DMS153 treated with DMSO at 0.1 percent for 48 hours (cell line): ENCODE data around the gene LRRC75B.

Experiments
- DNase-seq: peaks from one replicate; lab custom pipeline; 2025; ENCODE audit not compliant: unreplicated experiment; lab: John Stamatoyannopoulos, UW

LRRC75B gene

DNA sequence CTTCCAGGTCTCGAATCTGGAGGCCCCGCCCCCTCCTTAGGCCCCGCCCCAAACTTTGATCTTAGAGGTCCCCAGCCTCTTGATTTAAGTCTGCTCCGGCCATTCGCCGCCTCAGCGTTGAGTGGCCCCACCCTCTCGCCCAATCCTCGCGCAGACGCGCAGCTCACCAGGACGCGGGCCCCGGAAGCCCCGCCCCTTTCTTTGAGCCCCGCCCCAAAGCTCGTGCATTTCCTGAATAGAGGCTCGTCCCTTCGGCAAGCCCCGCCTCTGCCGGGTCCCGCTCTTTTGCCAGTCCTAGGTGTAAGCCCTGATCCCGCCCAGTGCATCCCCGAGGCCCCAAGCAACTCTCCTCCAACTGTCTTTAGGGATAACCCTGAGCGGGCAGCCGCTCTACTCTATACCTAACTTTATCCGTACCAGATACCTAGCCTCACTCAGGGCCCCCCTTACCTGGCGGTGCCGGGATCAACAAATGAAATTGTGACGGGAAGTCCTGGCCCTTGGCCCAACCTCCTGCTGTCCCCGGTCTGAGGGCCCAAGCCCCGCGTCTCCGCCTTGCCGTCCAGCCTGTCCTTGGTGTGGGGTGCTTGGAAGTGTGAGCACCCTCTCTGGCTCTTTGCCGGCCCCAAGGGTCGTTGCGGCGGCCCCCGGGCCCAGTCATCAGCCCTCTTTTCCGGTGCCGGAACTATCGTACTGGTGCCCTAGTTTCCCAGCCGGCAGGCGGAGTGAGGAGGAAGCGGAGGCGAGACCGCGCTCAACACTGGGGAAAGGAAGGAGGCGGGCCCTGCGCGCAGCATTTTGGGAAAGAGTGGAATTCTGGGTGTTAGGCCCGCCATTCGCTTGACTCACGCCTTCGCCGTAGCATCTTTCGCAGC is 37.5 kb downstream of the LRRC75B start, which contains the start of gene SNRPD3:
SNRPD3 (plus strand) TSS at position 835 of the 875 bp plus-strand sequence. CDS start 1,676 bp downstream, outside the sequence.
- DNase-seq = peak; percentile 96

DNA sequence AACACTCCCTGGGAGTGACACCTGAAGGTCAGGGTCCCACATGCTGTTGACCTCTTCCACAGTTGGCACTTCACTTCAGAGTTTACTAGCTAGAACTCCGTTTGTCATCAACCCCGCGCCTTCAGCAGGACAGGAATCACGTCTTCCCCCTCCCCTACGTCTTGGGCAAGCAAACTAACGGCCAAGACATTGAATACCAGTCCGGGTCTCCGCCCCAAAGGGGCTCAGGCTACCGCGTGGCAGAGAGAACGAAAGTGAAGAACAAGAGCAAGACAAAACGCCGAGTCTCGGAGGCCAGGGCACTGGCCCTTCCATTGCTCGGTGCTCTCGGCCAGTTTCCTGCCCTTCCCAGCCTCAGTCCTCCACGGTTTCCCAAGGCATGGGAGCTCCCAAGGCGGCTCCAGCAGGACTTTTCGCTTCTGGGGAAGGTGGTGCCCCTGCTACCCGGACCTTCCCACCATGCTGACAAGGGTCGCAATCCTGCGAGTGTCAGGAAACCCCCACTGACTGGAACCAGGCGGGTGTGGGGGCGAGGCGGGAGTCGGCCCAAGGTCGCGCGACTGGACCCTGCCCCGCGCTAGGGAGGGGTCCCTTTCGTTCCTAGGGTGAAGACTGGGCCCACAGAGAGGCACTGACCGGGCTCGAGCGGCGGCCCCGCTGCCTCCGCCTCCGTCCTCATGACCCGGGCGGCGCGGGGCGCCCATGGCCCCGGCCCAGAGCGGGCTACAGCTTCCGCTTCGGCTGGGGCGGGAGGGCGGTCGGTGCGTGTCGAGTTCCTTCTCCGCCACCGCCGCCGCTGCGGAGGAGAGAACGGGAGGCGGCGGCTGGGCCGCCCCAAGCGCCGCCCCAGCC is 38.3 kb downstream of the LRRC75B start, which contains the start of gene GUCD1:
GUCD1 (minus strand) TSS at position 826 of the 852 bp plus-strand sequence; CDS start at position 679, 147 bp downstream.
- no peak for DNase-seq

DNA sequence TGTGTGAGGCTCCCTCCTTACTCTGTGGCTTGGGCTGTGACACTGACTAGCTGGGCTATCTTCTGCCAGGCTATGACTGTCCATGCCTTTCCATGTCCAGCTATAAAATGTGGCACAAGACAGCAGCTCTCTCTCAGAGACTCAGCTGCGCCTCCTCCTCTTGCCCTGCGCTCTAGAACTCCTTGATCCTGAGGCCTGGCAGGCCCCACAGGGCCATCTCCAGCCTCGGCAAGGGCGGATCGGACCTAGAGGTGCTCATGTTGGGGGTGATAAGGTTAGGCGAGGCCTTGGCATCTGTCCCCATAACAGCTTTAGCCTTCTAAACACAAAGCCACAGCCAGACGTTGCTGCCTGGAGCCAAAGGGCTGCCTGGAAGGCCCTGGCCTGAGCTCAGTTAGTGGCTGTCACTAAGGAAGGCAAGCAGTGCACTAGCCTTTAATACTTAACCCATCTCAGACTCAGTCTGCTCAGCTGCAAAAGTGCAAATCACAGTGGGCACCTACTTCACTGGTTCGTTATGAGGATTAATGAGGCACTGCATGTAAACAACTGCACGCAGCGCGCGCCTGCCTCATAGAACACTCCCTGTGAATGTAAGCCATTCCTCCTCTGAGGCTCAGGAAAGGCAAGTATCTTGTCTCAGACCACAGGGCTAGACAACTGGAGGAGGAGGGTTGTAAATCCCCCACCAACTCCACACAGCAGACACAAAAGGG is 39.1 kb downstream of the LRRC75B start:
- no peak for DNase-seq

- peak; percentile 69 for DNase-seq
Measured at GRCh38 chr22:24552503-24553286, 40.2 kb downstream of the LRRC75B start.

DNA sequence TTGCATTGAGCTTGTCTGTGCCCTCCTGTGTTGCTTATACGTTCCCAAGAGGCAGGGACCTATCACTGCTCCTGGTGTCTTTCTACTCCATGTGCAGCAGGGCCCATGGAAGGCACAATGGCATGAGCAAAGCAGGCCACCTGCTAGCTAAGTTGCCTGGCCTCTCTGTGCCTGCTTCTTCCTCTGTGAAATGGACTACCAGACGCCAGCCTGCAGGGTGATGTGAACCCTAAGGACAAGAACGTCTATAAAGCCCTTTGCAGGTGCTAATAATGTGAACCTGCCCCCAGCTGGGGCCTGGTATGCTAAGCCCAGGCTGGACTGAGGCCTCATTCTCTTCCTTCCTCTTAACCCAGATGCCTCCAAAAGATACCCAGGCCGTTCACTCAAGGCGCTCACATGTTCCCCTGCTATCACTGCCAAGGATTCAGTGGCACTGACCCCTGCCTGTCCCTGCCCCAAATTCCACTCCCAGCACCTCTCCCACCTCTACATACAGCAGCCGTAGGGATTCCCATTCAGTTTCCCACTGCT is 41.9 kb downstream of the LRRC75B start:
- DNase-seq = no peak

GRCh38 chr22:24550028-24550901 is 42.6 kb downstream of the LRRC75B start:
- DNase-seq = no peak

- no peak for DNase-seq
Measured at GRCh38 chr22:24548812-24549211, 44.1 kb downstream of the LRRC75B start.

- no peak for DNase-seq
Measured at GRCh38 chr22:24543679-24544243, 49.1 kb downstream of the LRRC75B start.

GRCh38 chr22:24543185-24543601 is 49.7 kb downstream of the LRRC75B start:
- DNase-seq = no peak

GRCh38 chr22:24542641-24543040 is 50.2 kb downstream of the LRRC75B start:
- DNase-seq = no peak

DNA sequence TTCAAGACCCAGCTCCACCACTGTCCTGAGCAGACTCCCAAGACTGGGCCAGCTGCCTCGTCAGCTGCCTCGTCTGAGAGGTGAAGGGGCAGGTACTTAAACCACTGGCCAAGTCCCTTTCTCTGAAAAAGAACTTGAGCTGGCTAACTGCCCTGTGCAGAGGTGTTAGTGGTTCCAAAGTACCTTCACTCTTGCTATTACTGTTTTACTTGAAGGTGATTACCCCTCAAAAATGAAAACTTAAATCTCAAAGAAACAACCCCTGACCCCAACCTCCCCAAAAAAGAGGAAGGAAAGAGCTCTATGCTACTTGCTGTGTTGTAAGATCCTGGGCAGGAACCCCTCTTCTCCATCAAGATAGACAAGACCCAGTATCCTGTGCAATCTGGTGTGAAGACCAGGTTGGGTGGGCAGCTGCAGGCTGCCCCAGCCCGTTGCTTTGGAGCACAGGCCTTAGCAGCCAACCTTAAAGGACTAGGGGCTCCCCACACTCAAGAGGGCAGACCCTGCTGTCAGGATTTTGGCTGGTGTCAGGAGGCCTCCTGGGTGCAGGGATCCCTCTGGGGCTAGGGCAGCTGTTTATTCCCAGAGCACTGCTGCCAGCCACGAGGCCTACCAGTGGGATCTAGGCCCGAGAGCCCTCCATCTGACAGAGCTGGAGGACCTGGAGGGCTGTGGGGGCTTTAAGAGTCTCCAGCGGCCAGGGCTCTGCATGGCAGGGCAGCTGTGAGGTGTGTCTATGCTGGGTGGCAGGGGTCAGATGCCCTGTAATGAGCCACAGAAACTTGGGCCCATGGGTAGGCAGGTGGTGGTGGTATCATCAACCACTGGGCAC is 51.0 kb downstream of the LRRC75B start:
- no peak for DNase-seq

GRCh38 chr22:24540470-24540869 is 52.4 kb downstream of the LRRC75B start:
- no peak for DNase-seq

DNA sequence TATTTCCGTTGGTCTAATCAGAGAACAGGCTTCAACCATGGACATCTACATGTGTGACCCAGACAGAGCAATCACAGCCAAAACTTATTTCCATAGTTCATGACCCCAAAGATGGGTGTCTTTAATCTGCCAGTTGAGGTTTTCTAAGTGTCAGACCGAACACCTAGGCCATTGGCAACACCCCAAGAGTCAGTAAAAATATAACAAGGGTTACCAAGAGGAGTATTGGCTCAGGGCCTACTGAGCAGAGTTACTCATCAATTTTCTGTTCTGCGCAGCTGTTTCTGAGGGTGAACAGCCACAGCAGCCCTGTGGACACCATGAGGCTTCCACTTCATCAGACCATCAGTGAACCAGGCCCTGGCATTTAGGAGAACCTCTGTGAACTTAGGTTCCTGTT is 56.8 kb downstream of the LRRC75B start:
- no peak for DNase-seq
